Right ventricle myocardium superior (tissue), 1 donor: Measurements from ENCODE around the gene FHDC1. TPM values are rescaled to one million over a fixed set of nuclear protein-coding genes. Genes with fewer than 3 reads are reported as not detected.

ENCODE experiments used
- ATAC-seq: fragments of 200-7000 bp; cut with Tn5 transposase; one replicate; pipeline ENCODE4 v1.9.1; 2020; ENCODE audit warnings: mild to moderate bottlenecking; ENCODE audit not compliant: poor library complexity
- DNase-seq: peaks from one replicate; pipeline ENCODE4 v3.0.0-alpha.2; 2020
- intact Hi-C: fragments of 100-400 bp; cut with DNase I; formaldehyde crosslinking; loops from one replicate; pipeline ENCODE4 v1.11.2; 2022
- total RNA-seq: library from RNA; stranded (reverse); fragmentation: NEBNext Ultra II Directional; extraction: Animal tissue kit (Norgen Biotek cat#: 25700); gene quantifications from one replicate; pipeline ENCODE4 v1.2.1, GENCODE V29; 2021
- donor health status: DM: no; HTN: yes; CAD: no; lungs with severe emphysema.

FHDC1 gene
- total RNA-seq, 1 donor from 2014 or later: 0.19 TPM

DNA sequence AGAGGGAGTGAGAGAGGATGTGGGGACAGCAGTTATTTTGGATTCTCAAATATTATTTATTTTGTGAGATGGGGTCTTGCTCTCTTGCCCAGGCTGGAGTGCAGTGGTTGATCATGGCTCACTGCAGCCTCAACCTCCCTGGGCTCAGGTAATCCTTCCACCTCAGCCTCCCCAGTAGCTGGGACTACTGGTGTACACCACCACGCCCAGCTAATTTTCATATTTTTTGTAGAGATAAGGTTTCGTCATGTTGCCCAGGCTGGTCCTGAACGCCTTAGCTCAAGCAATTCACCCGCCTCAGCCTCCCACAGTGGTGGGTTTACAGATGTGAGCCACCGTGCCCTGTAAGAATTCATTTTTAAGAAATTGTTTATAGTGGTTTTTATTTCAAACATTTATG is 61.2 kb downstream of the FHDC1 start:
- intact Hi-C loops: no loop called here
- ATAC-seq: no peak
- no peak for DNase-seq

DNA sequence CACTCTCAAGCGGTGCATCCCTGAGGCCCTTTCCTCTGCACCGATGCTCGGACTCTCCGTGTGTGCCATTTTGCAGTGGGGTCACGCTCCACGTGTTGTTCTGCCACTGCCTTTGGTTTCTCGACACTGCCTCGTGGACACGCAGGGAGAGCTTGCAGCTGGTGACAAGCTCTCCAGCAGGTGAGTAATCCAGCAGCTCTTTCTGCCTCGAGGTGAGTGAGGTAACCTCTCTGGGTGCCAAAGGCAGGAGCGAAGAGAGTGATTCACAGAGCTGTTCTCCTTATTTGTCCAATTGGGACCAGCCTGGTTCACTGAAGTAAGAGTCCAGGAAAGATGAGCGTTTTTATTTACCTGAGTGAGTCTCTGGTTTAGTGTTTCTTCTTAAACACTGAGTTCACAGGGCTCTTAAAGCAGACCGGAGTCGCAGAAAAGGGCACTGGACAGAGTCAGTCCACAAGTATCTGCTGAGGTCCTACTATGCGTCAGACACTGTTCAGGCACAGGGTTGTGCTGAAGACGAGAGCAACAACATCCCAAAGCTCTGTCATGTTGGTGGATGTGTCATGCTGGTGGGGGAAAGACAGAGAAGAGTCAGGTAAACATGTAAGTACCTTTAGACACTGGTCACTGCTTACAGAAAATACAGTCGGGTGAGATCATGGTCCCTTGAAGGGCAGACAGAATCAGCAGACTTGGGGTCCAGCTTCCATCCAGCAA is 61.8 kb downstream of the FHDC1 start:
- intact Hi-C loops: no loop called here
- ATAC-seq: no peak
- DNase-seq: no peak

DNA sequence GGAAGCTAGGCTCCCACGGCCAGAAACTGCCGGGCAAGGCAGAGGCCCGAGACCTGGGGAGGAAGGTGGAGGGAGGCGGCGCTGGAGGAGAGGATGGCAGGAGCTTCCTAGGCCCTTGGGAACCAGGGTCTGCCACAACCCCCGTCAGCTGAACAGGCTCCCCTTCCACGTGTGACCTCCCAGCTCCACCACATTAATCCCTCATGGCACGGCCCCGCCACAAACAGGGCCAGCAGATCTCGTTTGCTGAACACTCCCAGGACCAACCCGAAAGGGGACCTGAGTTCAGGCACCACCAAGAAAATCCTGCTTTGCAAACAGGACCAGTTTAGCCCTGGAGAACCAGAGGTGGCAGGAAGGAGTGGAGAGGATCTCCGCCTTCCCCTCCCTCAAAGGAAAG is 62.7 kb downstream of the FHDC1 start:
- DNase-seq: no peak
- intact Hi-C loops: no loop called here
- no peak for ATAC-seq

DNA sequence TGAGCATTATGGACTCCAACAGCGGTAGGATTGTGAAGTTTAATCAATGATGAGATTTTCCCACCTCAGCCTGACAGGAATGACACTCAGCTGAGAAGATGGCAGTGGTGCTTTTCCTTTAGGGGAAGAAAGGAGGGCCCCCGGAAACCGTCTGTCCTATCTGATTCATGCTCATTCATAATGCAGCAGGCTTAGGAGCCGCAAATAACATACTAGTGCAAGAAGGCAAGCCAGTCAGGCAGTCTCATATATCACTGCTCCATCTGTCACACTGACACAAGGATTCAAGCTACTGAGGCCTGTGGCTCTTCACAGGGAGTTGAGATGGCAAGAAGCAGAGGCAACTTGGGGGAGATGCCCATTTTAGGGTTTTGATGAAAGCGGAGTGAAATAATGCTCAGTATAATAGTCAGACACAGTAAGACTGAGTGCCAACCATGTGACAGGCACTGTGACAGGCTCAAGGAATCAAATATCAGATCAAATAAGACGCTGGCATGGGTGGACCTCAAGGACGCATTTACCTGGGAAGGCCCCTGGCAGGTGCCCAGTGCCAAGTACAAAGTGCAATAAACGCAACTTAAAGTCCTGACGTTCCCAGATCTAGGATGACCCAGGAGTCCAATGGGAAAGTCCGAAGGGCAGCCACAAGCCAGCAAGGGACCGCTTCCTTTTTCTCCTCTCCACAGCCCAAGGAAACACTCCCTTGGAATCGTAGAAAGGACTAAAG is 63.4 kb downstream of the FHDC1 start:
- intact Hi-C loops: no loop called here
- DNase-seq (no peak), ATAC-seq (no peak)

DNA sequence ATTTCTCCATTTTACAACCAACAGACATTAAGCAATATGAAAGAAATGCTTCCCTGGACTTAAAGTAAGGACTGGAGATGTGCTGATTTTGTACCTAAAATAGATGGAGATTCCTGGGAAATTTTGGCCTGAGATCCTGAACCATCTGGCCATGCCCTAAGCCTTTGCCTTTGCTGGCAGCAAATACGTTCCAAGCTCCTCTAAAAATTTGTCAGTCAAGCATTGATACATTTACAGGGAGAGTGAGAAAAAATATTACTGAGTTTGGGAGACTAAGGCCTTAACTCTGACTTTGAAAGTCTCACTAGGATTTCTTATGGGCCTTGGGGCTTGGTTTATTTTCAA is 63.9 kb downstream of the FHDC1 start:
- intact Hi-C loops: no loop called here
- DNase-seq (no peak), ATAC-seq (no peak)

DNA sequence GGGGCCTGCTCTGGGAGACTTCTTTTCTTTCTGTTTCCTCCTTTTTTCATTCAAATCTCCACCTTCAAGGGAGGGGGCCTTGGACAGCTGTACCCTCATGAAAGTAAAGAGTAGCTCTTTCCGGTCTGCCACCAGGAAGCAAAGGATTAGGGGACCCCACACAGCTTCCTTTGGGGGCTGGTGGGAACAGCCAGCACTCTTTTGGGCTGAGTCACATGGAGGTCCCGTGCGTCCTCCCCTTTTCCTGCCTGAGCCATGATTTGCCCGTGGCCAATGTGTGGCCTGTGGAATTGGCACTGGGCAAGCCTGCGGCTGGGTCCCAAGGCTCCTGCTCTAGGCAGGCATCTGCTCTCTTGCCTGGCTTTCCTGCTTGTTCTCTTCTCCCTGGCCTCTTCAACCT is 65.5 kb downstream of the FHDC1 start:
- ATAC-seq (no peak), DNase-seq (no peak)
- intact Hi-C loops: no loop called here

DNA sequence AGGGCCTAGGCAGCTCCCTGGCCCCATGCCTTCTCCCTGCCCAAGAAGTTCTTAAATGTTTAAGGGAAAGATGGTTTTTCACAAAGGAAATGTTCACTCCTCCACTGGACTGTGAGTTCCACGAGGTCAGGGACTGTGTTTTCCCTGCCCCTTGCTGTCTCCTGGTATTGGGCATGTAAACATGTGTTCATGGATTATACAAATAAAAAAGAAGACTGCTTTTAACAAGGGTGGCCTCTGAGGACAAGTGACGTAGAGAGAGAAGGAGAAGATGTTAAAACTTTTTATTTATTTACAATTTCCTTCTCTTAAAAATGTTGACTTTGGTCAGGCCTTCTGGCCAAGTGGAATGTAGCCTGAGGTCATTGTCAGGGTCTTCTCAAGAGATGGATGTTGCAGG is 66.0 kb downstream of the FHDC1 start:
- ATAC-seq (no peak), DNase-seq (no peak)
- intact Hi-C loops: no loop called here

DNA sequence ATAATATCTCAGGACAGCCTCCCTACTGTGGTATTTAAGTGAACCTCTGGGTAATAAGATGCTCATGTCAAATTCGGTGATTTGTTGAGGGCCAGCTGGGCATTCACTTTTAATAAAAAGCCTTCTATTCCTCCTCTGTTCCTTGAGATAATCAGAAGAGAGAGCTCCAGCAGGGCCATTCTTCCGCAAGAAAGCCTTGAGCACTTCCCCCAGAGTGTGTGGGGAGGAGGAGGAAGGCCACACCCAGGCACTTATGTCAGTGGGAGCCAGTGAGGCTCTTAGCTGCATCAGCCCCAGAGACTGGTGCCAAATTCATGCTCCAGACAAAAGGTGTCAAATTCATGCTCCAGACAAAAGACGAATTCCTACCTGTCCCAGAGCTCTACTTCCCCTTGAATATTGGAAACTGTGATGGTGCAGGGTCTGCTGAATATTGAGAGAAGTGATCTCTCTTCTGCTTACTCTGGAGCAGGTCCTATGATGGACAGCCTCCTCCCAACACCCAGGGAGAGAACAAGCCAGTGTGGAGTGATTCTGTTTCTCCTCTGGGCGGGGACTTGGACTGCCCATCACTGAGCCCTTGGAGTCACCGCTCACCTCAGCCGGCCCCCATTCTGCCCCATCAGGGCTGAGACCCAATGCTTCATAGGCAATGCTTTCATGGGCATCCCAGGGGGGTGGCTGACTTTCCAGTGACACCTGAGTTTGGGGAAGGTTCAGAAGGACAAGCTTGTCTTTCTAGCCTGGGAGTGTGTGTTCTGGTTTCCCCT is 68.1 kb downstream of the FHDC1 start:
- intact Hi-C loops: no loop called here
- DNase-seq (no peak), ATAC-seq (no peak)

DNA sequence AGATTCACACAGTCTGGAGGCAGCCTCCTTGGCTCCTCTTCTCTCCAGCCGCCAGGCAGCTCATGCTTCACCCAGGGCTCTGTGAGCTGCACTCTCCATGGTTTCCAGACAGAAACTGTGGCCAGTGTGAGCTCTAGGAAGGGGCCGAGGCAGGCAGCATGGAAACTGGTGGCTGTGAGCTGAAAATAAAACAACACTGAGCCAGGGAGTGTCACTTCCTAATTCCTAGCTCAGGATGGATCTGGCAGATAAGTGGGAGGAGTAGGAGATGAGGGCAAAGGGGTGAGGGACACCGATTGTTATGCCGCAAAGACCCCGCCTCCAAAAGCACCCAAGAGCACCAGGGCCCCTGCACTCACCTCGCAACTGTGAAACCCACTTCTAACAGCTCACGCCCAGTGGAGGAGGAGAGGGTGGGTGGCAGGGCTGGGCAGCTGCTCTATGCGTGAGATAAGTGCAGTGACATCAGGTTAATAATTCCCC is 69.8 kb downstream of the FHDC1 start:
- ATAC-seq (no peak), DNase-seq (no peak)
- intact Hi-C loops: no loop called here

DNA sequence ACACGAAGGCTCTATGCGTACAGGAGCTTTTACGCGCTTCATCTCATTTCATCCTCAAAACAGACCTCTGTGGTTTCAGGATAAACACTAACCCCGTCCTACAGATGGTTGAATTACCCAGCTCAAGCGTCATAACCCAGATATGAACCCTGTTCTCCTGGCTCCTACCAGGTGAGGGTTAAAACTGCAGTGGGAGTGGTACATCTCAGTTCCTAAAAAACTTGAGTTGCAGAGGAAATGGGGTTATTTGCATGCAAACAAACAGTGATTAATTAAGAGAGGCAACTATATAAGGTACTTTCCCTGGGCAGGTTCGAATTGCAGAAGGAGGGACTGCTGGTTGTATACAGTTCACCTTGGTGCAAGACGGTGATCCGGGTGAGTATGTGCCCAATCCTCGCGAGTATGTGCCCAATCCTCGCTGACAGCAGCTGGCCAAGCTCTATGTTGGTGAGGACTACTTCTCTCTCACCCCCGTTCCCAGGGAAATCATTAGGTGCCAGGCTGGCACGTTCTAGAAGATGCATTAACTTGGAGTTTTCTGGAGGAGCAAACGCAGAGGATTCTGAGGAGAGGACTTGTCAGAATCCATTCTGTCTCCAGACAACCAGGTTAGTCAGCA is 72.6 kb downstream of the FHDC1 start:
- ATAC-seq (no peak), DNase-seq (no peak)
- intact Hi-C loops: no loop called here

DNA sequence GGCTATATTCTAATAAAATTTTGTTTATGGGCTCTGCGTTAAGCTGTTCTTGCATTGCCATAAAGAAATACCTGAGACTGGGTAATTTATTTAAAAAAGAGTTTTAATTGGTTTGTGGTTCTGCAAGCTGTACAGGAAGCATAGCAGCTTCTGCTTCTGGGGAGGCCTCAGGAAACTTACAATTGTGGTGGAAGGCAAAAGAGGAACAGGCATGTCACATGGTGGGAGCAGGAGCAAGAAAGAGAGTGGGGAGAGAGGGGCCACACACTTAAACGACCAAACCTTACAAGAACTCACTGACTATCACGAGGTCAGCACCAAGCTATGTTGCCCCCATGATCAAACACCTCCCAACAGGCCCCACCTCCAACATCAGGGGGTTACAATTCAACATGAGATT is 74.0 kb downstream of the FHDC1 start:
- ATAC-seq (no peak), DNase-seq (no peak)
- intact Hi-C loops: no loop called here

DNA sequence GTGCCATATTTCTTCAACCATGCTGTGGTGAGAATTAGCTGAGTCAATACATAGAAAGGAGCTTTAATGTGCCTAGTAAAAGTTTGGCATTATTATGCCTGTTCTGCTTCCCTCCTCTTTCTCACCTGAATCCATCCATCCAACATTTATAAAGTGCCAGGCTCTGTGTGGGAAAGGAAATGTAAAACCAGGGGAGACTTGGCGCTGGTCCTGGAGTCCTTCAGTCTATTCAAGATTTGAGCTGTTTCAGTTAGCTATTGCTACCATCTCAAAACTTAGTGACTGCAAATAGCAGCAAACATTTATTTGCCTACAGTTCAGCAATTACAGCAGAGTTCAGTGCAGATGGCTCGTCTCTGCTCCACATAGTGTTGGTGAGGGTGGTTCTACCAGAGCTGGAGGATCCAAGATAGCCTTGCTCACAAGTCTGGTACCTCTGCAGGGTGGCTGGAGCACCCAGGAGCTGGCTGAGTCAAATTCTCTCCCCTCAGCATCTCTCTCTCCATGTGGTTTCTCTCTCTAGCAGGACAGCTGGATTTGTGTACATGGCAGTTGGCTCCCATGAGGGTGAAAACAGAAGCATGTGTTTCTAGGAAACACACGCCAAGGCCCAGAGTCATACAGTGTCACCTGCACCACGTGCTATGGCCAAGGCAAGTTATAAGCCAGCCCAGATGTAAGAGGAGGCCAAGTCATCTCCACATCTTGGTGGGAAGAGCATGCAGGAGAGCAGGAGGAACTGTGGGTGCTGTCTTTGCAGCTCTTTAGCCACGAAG is 77.3 kb downstream of the FHDC1 start:
- ATAC-seq: no peak
- intact Hi-C loops: no loop called here
- no peak for DNase-seq

DNA sequence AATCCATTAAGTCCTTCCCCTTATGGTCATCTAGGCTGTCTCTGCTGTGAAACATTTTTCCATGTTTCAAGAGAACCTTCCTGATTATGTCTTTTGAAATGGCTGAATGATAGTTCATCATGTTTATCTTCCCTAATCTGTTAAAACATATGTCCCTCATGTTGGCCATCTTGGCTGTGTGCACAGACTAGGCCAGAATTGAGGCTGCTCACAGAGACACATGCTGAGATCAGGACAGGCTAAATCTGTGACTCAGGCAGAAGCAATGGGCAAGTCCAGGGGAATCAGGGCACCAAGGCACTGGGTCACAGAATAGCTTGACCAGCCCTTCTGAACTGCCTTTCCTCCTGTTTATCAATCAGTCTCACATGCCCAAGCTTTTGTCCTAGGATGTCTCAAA is 78.3 kb downstream of the FHDC1 start:
- no peak for DNase-seq
- no peak for ATAC-seq
- intact Hi-C loops: no loop called here

DNA sequence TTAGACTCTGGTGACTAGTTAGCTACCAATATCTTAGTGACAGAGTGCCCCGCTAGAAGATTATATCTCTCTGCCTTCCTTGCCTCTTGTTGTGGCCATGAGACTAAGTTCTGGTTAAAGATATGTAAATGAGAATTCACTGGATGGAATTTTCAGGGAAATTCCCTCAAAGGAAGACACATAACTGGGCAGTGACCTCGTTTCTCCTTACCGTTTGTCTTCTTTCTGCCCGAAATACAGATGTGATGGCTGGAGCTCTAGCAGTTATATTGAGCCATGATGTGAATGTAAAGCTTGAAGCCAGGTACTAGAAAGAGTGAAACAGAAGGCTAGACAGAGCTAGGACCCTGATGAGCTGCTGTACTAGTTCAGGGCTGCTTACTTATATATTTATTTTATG is 80.5 kb downstream of the FHDC1 start:
- no peak for ATAC-seq
- intact Hi-C loops: no loop called here
- DNase-seq: no peak

DNA sequence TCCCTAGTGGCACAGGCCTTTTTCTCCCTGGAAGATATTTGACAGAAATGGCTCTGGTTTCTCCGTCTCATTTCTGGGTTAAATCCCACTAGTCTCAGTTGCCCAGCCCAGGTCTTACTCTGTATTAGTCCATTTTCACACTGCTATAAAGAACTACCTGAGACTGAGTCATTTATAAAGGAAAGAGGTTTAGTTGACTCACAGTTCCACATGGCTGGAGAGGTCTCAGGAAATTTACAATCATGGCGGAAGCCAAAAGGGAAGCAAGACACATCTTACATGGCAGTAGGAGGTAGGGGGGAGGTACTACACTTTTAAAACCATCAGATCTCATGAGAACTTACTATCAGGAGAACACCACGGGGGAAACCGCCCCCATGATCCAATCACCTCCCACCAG is 81.9 kb downstream of the FHDC1 start:
- ATAC-seq (no peak), DNase-seq (no peak)
- intact Hi-C loops: no loop called here

DNA sequence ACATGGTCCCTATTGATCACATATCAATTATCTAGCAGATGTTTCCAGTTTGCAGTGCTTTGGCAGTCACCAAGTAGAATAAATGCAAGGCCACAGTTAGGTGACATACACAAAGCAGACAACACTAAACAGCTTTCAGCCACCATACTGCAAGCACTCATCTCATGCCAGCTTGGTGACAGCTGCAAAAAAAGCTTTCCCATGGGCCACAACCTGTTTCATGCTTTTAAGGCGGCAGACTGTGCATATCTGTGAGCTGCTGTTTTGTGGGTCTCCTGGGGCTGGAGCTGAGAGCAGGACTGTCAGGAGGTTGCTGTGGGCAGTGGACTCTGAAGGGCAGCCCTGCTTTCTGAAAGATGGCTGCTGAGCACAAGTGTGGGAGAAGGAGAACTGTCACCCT is 82.6 kb downstream of the FHDC1 start:
- DNase-seq: no peak

DNA sequence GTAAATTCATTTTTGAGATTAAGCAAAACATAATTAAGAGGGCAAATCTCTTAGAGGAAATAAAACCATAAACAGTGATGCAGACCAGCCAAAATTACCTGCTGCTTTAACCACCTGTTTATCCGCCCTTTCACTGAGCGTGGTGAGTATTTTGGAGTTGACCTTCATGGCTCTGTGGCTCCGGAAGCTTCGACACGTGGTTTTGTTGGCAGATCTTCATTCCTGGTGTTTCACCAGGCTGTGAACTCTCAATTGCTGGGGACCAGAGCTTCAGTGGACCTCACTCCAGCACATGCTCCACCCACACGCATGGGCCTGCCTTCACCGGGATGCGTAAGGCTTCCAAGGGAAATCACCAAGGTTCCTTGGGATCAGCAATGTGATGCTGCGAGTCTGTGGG is 83.8 kb downstream of the FHDC1 start:
- intact Hi-C loops: no loop called here
- DNase-seq: no peak
- no peak for ATAC-seq

More for the DNA sequence above, 82.6 kb downstream of the FHDC1 start:
- intact Hi-C loops: no loop called here
- ATAC-seq: no peak

DNA sequence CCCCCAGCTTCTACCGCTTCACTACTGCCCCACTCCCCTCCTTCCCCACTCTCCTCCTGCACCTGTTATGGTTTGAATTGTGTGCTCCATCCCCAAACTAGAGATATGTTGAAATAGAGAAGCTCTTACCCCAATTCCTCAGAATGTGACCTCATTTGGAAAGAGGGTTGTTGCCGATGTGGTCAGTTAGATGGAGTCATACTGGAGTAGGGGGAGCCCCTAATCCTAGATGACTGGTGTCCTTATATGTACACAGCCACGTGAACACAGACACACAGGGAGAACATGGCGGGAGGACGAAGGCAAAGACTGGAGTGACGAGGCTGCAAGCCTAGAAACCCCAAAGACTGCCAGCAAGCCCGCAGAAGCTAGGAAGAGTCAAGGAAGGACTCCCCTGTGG is 84.3 kb downstream of the FHDC1 start:
- DNase-seq (no peak), ATAC-seq (no peak)
- intact Hi-C loops: no loop called here

DNA sequence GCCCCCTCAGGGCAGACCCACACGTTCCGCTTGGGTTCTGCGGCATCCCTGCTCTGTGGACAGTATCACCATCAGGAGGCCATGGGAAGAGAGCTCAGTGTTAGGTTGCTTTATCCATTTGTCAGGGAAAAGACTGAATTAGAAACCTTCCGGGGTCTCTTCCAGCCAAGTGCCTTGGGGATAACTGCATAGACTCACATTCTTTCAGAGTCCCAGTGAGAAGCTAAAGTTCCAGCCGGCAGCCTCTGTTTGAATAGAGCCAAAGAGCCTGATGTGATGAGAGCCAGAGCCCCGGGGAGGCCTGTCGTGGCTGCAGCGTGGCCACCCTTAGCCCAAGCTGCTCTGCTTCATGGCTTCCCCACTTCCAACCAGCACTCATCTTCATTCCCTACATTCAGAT is 85.2 kb downstream of the FHDC1 start:
- no peak for ATAC-seq
- DNase-seq: no peak
- intact Hi-C loops: no loop called here
